Stimulated activated CD8-positive, alpha-beta memory T cell treated with anti-CD3 and anti-CD28 coated beads, Interleukin-2, amount 100 ng/mL, for 1 hour (primary cell): ENCODE results near the gene PIGO.
A peak's percentile ranks its signal among the peaks of the same experiment; 100 is the strongest.

Experiments
- DNase-seq, 2 donors: peaks; one replicate each; pipeline ENCODE4 v3.0.0-alpha.2; 2020; ENCODE audit warnings: low read depth in 2 of 2

The PIGO gene

GRCh38 chr9:35106343-35106730 lies 9.9 kb upstream of the PIGO start:
- no peak for DNase-seq

GRCh38 chr9:35105571-35106342 lies 9.4 kb upstream of the PIGO start:
- DNase-seq: no peak

- no peak for DNase-seq
Observed at GRCh38 chr9:35105126-35105525, 8.7 kb upstream of the PIGO start.

GRCh38 chr9:35104586-35104985 lies 8.2 kb upstream of the PIGO start:
- no peak for DNase-seq

GRCh38 chr9:35103660-35104191 lies 7.3 kb upstream of the PIGO start:
- no peak for DNase-seq

- peak; percentile 82 to 85 for DNase-seq
Observed at GRCh38 chr9:35102769-35103659, 6.6 kb upstream of the PIGO start, which contains the start of gene STOML2. Gene STOML2, minus strand, starts transcription at chr9:35103131. Its CDS starts 37 bp downstream, at chr9:35103094.

GRCh38 chr9:35102465-35102768 lies 6.0 kb upstream of the PIGO start:
- no peak for DNase-seq

- no peak for DNase-seq
Observed at GRCh38 chr9:35097573-35097972, 1.2 kb upstream of the PIGO start.

GRCh38 chr9:35091536-35091935 lies 4.9 kb downstream of the PIGO start:
- DNase-seq: no peak

GRCh38 chr9:35089434-35089833 lies 7.0 kb downstream of the PIGO start:
- DNase-seq: no peak

- DNase-seq: no peak
Observed at GRCh38 chr9:35085078-35085477, 11.3 kb downstream of the PIGO start.

GRCh38 chr9:35079426-35080341 lies 16.7 kb downstream of the PIGO start, which contains the start of gene FANCG:
Gene FANCG, minus strand, starts transcription at chr9:35079942. Its CDS starts 418 bp downstream, at chr9:35079524.
- peak; percentile 58 to 66 for DNase-seq

- DNase-seq: no peak
Observed at GRCh38 chr9:35079041-35079425, 17.4 kb downstream of the PIGO start.

- no peak for DNase-seq
Observed at GRCh38 chr9:35078066-35078465, 18.3 kb downstream of the PIGO start.

- DNase-seq: no peak
Observed at GRCh38 chr9:35076848-35077247, 19.5 kb downstream of the PIGO start.

GRCh38 chr9:35075358-35075757 lies 21.0 kb downstream of the PIGO start:
- DNase-seq: no peak

- DNase-seq: no peak
Observed at GRCh38 chr9:35074791-35075190, 21.6 kb downstream of the PIGO start.

GRCh38 chr9:35074141-35074540 lies 22.2 kb downstream of the PIGO start:
- no peak for DNase-seq

- DNase-seq: no peak
Observed at GRCh38 chr9:35073279-35073612, 23.1 kb downstream of the PIGO start.

GRCh38 chr9:35072461-35073278 lies 23.7 kb downstream of the PIGO start, which contains the start of gene VCP:
Gene VCP, minus strand, starts transcription at chr9:35072625. Its CDS starts 272 bp downstream, at chr9:35072353.
- peak; percentile 92 for DNase-seq
